GM18502 (cell line): ENCODE data around the gene WNT3.

Experiments
- ATAC-seq: cut with Tn5 transposase; IDR thresholded peaks from one replicate; pipeline ENCODE4 v1.9.1; 2021; ENCODE audit warnings: mild to moderate bottlenecking; ENCODE audit not compliant: unreplicated experiment, poor library complexity

Gene WNT3

DNA sequence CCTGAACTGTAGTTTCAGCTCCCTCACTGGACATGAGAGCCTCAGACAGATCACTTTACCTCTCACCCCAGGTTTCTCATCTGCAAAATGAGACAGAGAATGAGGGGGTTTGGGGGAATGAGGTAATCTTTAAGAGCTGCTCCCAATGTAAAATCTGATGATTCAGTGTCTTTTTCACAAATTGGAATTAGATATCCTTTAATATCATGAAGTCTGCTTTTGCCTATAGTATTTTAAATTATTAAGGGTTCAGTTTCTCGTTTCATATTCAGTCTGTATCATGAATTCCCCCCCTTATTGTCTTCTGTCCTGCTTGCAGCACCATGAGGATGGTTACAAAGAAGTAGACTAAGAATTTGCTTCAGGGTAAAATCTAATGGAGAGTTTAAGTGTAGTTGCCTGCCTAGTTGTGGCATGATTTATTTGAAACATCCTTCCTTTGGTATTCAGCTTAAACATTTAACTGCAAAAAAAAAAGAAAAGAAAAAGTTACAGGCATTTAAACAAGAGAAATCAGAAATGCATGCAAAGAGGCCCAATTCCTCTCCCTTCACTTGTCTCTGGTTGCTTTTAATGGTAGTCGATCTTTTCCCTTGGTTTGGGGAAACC, 77.3 kb downstream of the WNT3 start:
- ATAC-seq = no peak

DNA sequence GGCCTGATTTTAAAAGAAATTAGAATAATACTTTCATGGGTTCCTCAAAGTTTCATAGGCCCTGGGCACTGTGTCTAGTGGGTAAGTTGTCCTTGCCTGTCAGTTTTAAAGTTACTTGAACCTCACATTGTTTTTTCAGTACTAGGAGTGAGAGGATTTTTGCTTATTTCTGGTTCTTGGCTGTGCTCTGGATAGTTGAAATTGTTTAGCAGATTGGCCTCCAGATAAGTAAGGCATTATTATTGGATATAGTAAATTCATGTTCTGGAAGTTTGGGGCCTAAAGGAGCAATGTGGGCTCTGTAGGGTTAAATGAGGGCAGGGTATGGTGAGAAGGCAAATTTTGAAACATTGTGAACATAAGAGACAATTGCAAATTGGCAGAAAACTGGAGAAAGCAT, 78.5 kb downstream of the WNT3 start:
- ATAC-seq = no peak

DNA sequence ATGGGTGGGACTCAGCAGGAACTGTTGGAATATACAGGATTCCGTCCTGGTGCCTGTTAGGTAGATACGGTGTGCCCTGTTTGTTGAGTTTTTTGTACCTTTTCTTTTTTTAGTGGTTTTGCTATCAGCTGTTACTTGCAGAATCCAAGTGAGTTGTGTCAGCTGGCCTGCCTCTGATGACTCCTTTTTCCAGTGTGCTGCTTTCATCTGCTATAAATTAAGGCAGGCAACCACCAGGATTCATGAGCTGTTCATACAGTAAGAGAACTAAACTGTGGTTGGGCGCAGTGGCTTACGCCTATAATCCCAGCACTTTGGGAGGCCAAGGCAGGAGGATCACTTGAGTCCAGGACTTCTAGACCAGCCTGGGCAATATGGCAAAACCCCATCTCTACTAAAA, 79.9 kb downstream of the WNT3 start:
- no peak for ATAC-seq

DNA sequence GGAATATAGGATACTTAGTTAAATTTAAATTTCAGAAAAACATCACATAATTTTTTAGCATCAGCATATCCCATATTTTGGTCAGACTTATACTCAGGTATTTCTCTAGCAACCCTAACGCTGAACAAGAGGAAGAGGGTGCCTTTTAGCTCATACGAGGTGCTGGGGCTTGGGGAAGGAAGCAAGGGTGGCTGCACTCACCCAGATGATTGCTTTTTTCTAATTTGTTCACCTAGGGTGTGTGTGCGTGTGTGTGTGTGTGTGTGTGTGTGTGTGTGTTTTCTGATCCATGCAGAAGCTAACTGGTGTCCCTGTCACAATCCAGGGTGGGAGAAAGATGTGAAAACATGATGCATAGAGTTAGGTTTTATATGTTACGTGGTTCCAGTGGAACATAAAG, 81.2 kb downstream of the WNT3 start:
- ATAC-seq = no peak

DNA sequence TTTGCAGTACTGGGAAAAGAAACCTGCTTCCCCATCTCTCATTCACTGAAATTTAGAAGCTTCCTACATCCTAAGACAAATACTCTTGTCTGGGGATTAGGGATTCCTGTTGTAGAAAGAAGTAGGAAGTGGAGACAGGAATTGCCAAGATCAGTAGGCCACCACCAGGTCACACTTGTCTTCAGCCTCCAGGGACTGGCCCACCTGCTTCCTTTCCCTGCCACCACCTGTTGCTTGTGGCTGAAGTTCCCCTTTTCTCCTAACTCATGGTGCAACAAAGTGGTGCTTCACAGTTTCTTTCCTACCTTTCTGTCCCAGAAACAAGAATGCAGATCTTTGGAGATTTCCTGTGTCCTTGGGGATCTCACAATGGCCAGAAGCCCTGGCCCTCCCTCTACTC, 82.4 kb downstream of the WNT3 start:
- no peak for ATAC-seq

DNA sequence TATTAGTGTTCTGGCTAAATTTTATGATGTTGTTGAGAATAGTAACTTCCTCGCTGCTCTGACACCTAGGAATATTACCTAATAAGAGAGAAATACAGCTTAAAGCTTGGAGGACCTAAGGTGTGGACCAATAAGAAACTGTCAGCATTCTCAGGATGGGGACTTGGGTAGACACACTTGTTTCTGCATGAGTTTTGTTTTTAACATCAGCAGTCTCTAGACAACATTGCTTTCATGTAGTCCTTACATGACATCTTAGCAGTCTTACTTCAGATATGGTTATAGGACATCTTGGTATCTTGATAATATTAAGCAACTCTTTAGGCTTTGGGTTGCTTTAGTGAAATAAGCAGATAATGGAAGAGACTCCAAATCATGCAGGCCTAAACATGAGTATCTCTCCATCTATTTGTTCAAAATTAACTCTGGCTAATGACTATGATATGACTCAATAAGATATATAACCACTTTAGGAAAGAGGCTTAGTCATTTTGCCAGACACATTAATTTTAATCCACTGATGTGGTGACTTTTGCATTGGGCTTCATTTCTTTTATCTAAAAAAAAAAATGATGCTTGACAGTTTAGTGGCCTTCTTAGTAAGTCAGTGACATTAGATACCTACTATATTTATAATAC, 84.5 kb downstream of the WNT3 start:
- no peak for ATAC-seq

DNA sequence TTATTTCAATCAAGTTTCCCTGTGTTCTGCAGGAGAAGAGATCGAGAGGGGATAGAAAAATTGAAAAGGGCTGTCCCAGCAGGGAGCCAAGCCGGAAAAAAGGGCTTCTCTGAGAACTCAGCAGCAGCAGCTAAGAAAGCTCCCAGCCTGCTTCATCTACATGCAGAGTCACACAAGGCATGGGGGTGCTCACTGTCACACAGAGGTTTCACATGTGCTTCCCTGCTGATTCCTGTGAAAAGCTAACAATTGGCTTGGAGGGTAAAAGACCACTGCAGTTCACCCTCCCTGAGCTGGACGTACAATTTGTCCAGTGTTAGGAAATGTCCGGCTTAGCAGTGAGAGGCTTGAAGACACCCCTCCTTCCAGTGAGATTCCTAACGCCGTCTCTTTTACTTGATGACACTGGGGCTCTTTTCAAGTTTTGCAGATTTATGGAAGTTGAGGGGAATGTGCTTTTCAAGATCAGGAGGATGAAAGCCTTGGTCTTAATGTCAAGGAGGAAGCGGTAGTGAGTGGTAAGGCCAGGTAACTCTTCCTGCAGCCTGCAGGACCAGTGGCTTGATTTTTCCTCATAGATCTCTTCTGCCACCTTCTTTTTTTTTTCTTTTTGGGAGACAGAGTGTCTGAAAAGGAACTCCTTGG, 85.6 kb downstream of the WNT3 start:
- no peak for ATAC-seq

DNA sequence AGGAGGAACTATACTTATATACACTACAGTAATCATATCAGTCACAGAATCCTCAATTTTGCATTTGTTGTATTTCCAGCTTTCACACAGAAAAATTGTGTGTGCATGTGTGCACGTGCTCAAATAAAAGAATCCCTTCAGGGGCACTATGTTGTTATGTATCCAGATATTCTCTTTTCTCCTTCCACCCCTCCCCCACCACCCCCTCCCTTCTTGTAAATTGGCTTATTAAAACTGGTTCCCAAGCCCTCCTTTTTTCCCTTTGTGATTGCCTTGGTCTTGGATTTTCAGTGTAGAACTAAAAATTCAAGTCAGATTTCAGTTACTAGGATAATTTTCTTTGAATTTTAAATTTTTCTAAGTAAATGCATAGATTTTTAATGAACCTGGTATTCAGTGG, 86.3 kb downstream of the WNT3 start:
- ATAC-seq = no peak

DNA sequence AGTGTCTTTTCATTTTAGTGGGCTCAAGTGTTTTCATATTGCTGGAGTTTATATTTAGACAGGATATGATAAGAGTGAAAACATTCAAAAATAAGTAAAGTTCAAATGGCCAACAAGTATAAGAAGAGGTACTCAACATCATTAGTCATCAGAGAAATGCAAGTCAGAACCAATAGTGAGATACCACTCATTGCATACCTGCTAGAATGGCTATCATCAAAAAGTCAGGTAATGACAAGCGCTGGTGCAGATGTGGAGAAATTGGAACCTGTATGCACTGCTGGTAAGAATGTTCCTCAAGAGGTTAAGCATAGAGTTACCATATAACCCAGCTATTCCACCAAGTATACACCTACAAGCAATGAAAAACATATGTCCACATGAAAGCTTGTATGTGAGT, 87.8 kb downstream of the WNT3 start:
- ATAC-seq = no peak

DNA sequence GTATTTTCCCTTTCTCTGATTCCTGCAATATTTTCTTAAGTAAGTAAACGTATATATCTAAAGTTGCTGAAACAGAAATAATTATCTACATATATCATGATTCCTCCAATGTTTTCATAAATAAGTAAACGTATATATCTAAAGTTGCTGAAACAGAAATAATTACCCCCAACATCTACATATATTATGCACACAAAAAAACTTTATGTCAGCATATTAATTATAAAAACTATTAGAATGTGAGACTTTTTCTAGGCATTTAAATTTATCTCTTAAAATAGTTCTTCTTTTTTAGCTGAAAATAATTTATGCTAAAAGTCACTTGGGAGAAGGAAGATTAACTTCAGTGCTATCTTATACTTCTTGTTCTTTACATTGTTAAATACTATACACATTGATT, 88.5 kb downstream of the WNT3 start:
- no peak for ATAC-seq

DNA sequence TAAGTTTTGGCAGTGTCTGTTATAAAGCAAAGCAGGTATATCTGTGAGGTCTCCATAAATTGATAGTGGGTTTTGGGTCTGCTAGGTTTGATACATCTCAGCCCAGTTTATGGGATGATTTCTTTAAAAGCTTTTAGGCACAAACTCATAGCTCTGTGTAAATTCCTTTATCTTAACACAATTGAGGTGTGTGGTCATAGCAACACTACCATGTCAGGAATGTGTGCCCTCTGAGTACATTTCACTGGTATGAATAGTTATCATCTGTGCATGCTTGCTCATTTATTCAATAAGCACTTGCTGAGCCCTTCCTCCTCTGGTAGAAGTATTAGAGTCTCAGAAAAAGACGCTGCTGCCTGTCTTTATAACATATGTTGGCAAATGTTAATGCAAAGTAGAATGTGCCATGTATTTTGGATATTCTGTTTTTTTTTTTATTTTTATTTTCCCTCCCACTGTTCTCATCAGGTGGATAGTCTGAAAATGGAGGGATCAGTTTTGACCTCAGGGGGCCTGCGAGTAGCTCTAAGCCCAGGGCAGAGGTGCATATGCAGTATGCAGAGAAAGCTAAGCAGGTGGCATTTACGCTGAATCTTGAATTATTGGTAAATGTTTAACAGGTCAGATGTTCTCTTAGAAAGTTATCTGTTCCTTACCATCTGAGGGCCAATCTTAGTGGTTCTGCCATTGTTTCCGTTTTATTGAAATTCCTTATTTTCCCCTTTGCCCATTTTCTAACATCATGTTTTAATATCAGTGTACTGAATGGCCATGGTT, 90.7 kb downstream of the WNT3 start:
- ATAC-seq = no peak

DNA sequence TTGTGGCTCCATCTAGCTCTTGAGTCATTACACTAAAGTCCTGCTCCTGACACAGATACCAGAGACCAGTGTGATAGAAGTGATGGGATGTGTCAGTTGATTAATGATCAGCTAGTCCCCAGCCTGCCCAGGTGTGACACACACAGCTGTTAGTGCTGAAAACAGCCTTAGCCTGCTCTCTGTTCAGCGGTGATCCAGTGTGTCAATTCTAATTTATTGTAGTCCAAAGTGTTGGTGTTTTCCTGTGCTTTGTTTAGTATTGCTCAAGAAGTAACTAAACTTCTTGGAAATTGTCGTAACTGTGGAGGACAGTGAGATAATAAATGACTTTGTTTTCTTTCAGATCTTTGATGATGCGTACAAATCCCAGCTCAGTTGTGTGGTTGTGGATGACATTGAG, 92.3 kb downstream of the WNT3 start:
- no peak for ATAC-seq

DNA sequence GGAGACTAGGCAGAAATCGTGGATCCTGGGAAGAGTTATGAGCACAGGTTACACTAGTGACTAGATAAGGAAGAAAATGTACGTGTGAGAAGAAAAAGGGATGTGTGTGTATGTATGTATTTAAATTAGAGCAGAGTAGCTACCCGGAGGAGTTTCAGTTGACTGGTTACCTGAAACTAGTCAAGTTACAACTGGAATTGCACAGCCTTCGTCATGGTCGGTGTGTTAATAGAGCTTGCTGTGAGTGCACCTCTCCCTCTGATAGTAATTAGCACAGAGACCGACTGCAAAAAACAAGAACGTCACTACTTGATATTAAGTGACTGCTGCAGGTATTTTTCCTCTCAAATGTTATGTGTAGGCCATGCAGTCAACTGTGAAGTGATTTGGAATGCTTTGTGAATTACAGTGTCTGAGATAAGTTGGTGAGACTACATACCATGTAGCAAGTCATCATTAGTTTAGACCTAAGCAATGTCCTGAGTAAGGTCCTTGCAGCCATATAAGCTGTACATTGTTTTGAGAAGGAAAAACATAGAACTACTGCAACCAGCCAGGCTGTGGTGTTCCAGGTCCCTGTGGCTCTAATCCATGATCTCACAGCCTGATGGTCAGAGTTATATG, 95.7 kb downstream of the WNT3 start:
- ATAC-seq = no peak

DNA sequence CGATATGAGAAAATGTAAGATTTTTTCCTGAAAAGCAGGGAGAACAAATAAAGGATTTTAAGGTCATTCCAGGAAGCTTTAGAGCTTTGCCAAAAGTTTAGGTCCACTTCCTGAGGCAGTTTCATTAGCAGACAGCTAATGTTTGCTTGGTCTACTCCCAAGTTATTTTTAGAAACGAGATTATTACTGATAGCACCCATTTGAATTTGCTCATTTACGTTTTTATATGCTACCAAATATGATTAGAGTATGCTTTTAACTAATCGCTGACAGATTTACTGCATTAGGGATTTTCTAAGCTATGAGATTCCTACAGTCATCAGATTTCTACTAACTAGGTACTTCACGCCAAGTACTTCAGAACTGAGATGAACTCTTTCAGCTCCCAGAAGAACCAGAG, 98.1 kb downstream of the WNT3 start:
- ATAC-seq = no peak

DNA sequence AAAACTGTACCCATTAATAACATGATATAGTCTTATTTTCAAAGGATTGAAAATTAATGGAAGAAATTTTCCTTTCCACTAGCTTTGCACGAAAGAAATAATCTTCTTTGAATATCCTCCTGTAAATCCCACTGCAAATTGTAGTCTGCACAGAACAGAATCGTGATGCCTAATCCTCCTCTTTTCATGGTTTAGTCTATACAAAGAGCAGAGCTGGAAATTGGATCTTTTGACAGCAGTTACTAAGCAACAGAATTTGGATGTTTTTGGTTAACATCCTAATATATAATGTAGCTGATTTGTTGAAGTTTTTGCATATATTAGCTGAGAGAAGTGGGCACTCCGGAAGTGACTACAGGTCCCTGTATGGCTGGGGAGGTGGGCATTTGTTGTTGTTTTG, 98.6 kb downstream of the WNT3 start:
- no peak for ATAC-seq

DNA sequence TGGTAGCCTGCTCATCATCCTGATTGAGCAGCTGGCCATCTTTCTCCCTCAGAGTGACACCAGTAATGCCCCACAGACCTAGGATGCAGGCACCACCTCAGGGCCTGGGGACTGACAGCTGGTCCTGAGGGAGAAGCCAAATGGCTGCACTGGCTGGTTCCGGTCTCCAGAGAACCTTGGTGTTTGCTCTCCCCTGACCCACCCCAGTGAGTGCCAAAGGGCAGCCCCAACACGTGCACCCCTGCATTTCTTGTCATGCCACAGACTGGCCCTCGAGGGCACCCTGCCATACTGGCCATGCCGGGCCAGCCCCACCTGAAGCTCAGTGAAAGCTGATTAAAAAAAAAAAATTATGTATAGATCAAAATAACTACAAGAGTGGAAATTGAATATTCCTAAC, 100.5 kb downstream of the WNT3 start:
- no peak for ATAC-seq
